ENCODE measurements around the gene SNAP47.

SNAP47 gene

DNA sequence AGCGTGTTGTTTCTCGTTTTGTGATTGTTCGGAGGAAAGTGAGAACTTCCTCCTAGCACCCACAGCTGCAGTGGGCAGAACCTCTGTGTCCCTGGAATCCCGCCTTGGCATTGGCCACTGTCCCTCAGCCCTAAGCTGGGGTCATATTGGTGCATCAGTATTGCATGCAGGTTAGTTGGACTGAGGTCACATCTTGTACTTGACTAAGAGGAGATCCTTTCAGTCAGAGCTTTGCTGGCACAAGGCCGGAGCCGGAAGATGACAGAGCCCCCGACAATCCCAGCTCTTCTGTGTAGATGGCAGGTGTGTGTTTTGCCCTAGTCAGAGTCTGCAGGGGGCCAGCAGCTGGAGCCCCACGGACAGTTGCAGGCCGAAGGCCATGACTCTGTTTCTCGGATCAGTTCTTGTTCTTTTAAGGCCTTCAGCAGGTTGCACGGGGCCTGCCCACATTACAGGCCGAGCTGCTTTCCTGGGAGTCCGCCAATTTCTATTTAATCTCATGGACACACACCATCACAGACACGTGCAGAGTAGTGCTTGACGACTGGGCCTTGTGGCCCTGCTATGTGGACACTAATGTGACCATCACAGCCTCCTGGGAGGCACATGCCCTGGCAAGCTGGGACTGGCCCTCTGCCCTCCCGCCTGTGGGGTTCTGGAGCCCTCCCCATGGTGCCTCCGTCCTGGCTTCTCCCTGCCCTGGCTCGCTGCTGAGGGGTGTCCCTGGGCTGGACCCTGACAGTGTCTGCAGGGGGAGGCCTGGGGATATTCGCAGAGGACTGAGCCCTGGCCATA, 14.9 kb downstream of the SNAP47 start:
- DNase-seq (ENCODE audit: low spot score): no peak

DNA sequence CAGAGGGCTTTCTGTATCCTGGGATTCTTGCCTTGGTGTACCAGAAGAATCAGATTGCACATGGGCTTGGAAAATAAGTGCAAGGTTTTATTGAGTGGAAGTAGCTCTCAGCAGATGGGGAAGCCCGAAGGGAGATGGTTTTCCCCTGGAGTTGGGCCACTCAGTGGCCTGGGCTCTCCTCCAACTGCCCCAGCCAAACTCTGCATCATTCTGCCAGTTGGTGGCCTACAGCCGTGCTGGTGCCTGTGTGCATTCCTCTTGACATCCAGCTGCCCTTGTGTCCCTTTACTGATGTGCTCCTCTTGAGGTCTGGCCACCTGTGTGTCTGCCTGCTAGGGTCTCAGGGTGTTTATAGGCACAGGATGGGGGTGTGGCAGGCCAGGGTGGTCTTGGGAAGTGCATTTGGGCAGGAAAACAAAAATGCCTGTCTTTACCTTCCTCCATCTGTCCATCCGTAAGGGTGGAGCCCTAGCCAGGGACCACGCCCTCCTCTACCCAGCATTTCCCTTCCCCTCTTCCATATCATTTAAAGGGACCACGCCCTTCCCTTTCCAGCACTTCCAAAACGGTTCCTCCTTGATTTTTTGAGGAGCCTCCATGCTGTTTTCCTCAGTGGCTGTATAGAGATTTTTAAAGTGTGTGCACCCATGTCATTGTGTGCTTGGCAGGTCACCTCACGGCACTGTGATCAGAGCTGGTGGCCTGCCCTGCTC, 18.9 kb downstream of the SNAP47 start:
- no peak for DNase-seq (ENCODE audit: low spot score)

DNA sequence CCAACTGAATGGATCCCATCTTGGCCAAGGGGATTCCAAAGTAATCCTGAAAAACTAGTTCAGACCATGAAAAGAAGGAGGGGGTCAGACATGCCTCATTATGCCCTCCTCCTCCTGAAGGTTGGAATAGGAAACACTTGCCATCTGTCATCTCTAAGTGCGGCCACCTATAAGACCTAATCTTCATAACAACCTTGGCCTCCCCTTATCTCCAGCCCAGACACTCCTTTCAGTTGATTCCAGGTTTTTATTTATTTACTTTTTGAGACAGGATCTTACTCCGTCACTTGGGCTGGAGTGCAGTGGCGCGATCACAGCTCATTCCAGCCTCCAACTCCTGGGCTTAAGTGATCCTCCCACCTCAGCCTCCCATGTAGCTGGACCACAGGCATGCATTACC, 19.7 kb downstream of the SNAP47 start:
- no peak for DNase-seq (ENCODE audit: low spot score)

DNA sequence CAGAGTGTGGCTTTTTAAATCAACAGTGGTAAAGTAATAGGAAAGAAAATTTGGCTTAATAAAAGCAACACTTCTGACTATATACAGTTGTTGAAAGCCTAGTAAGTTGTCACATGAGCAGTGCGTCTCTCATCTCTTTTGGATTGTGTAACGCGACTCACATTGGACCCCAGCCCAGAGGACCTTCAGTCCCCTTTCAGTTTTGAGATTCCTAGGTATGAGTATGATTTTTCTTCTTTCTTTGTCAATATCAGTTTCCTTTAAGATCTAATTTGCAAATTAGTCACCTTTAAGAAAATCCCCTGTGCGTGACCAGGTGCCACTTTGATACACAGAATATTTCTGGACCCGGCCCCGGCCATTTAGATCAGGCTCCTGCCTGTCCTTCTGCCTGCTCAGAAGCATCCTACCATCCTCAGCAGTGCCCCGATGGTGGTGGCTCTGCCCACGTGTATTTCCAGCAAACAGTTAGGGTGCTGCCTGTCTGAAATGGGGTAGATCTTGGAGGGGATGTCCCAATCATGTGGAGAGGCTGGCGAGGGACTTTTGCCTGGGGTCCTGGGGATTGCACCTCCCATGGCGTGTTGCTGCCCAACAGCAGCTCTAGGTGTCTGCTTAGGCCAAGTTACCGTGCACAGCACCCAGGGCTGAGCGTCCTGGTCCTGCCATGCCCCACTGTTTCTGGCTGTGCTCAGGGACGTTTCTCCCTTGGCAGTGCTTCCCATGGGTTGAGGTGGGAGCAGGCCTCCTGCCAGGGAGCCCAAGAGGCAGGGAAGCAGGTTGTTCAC, 21.1 kb downstream of the SNAP47 start:
- no peak for DNase-seq (ENCODE audit: low spot score)

DNA sequence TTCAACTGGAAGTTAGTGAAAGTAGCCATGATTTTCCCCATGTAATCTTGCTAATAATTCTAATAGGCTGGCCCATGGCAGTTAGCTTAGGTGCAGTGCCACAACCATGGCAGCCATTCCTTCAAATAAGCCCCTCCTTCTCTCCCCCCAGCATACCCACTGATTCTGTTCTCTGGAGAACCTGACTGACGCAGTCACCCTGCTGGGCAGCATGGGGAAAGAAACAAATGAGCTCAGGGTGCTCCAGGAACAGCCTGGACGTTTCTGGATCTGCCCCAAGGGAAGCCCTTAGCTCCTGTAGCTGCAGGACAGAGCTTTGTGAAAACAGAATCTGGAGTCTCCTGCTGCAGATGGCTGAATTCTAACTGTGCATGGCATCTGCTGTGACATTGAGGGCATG, 22.5 kb downstream of the SNAP47 start:
- no peak for DNase-seq (ENCODE audit: low spot score)

DNA sequence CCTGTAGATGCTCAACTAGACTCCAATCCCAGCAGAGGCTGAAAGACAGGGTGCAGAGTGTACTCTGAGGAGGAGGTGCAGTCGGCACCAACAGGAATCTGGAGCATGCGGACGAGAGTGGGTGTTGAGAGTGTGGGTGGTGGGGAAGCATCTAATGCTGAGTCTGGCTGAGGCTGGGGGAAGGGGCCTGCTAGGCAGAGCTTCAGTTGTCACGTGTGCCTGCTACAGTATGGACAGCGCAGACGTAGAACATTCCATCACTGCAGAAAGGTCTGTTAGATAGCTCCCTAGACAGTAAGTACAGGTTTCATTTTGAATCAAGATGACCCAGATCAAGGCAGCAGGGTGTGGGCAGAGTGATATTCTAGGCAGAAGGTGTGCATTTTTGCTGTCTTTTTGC, 23.1 kb downstream of the SNAP47 start:
- DNase-seq (ENCODE audit: low spot score): no peak

DNA sequence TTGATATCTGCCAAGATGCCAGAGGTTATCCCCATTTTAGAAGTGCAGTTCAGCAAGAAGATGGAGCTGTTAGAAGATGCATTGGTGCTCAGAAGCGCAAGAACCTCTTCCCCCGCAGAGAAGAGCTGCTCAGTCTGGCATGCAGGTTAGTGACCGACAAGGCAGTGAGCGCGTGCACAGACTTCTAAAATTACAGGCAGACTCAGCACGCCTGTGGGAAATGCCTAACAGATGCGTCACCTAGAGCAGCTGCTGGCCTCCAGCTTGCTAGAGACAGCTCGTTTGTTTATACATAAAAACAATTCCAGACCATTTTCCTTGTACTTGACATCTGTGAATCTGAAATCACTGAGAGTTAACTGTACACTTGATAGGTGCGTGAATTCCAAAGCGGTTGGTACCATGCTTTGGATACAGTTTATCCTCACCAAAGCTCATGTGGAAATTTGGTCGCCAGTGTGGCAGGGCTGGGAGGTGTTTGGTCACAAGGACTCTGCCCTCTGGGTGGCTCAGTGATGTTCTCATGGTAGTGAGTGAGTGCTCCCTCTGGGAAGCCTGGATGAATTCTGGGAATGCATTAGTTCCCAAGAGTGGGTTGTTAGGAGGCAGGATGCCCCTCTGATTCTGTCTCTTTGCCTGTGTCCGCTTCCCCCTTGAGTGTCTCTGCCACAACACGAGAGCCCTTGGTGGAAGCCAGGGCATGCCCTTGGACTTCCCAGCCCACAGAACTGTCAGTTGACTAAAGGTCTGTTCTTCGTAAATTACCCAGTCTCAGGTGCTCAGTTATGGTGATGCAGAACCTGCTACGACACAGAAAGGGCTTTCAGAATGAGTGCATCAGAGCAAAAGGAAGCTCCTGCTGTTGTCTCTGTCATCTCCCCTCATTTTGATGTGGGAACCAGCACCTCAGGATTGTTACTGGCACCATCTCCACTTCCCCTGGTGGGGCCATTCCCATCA, 24.4 kb downstream of the SNAP47 start:
- peak; percentile 49 for DNase-seq (ENCODE audit: low spot score)

DNA sequence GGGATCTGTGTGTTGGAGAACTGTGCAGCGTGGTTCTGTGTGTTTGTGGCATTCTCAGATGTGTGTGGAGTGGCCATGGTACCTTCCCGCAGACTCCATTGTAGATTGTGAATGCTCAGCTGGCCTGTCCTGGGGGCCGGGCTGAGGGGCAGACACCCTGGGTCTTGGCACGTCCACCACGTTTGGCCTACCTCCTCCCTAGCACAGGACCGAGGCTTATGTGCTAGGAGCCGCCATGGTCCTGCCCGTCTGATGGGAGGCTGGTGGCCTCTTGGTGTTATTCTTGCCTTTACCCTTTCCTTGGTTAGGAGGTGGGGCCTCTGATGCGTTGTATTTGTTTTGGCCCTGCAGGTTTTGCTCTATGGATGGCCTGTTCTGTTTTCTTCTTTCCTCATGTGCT, 25.1 kb downstream of the SNAP47 start:
- DNase-seq (ENCODE audit: low spot score): no peak

DNA sequence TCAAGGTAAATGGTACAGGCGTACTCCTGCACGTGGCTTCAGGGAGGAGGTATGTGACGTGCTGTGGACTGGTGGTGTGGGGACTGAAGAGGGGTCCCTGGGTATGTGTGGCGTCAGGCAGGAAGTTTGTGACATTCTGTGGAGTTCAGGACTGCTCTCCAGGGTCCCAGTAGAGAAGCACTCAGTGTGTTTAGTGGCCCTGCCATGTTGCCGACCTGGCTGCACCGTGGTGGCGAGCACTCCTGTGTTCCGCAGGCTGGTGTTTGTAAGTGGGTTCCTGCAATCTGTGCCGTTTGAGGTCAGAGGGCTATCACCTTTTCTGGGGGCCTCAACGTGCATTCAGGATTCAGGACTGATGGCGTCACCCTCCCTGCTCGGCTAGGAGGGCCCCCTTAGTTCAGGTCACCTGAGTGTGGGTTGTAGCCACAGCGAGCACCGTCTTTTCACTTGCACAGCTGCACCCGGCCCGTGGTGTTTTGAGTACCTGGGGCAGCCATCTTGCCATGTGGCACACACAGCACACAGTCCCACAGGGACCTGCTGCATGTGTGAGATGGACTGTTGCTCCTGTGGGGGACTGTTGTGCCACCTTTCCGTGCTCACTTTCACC, 26.5 kb downstream of the SNAP47 start:
- no peak for DNase-seq (ENCODE audit: low spot score)

DNA sequence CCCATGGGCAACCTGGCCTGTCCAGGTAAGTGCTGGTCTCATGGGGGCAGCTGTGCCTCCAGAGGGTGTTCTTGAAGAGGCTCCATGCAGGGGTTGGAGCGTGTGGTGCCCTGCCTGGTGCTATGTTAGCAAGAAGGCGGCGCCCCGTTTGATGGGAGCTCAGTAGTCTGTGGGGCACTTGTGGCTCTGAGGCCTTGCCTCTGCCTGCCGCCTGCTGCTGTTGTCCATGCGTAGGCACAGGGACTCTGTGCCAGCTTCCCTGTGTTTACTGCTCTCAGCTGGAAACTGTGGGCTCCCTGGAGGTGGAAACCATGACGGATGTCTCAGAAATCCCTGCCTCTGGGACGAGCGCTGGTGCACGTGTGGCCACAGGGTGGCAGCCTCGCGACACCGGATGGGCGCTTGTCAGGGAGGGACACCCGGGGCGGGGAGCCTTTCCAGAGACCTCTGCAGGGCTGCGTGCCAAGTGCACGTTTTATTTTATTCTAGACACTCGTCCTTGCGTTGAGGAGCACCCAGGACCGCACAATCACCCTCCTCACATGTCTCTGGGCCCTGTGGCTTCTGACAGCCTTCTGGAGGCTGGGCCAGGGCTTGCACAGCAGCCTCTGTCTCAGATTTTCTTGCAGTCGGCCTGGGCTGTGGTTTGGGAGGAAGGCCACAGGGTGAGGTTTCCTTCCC, 27.1 kb downstream of the SNAP47 start:
- peak; percentile 99 for DNase-seq (ENCODE audit: low spot score)

DNA sequence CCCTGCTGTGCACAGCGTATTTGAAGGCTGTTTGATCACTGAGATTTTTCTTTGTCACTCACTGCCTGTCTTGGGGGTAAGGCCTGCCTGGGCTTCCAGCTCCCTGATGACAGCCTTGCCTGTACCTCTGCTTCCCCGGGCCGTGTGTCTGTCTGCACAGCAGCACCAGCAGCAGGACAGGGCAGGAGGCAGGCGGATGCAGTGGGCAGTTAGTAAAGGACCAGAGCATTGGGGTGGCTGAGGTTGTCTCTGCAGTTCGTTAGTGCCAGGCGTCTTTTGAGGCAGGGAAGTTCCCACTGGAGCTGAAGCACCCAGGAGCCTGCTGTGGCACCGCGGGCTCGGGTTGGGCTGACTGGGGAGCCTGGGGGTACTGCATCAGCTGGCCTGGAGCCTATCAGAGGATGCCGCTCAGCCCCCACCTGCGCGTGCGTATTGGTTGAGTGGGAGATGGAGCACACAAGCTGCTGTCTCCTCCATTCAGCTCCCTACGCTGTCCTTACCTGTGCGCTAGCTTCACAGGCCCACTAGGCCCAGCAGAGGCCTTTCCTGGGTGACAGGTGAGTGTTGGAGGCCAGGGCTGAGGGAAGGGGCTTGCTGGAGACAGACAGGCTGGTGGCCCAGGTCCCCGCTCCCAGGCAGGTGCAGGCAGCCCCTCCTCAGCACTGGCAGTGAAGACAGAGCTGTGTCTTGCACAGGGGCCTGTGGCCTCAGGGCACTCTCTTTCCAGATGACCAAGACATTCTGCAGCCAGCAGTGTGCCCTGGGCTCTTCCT, 28.2 kb downstream of the SNAP47 start:
- no peak for DNase-seq (ENCODE audit: low spot score)

DNA sequence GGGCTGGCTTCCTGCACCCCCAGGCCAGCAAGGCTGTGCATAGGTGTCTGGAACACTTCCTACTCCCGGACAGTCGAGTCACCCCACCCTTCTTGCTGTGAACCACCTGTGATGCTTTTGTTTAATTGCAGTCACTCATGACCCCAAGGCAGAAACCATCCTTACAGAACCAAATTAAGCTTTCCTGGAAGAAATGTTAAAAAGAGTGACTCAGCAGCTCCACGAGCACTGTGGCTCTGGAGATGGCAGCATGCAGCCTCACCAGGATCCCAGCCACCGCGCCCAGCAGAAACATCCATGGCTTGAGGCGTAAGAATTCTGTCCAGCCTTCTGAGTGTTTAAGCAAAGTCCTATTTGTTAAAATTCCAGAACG, 28.8 kb downstream of the SNAP47 start:
- no peak for DNase-seq (ENCODE audit: low spot score)

DNA sequence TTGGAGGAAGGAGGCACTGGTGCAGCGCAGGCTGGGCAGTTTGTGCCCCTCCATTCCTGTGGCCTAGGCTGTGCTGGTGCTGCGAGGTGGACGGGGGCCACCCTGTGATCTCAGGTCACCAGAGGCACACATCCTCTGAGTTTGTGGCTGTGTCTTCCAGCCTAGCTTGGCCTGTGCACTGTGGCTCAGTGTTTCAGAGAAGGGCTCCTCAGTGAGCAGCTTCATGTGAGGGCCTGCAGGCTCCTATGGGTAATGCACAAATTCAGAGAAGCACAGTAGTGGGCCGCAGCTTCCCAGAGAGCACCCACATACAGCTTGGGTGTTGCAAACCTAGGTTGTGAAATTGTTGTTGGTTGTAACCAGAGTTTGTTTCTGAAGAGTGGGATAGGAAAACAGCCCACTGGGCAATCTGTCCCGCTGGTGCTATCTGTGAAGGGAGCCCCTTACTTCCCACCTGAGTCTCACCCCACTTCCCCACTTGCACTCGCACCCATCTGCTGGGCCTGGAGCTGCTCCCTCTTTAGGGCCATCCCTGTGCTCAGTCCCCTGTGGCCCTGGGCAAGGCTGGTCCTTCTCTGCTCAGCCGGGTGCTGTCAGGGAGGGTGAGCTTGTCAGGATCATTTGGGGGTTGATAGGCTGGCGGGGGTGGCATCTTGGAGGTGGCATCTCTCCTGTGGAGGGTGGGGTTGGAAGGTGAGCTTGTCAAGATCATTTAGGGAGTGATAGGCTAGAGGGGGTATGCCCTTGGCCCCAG, 30.2 kb downstream of the SNAP47 start:
- DNase-seq (ENCODE audit: low spot score): no peak

DNA sequence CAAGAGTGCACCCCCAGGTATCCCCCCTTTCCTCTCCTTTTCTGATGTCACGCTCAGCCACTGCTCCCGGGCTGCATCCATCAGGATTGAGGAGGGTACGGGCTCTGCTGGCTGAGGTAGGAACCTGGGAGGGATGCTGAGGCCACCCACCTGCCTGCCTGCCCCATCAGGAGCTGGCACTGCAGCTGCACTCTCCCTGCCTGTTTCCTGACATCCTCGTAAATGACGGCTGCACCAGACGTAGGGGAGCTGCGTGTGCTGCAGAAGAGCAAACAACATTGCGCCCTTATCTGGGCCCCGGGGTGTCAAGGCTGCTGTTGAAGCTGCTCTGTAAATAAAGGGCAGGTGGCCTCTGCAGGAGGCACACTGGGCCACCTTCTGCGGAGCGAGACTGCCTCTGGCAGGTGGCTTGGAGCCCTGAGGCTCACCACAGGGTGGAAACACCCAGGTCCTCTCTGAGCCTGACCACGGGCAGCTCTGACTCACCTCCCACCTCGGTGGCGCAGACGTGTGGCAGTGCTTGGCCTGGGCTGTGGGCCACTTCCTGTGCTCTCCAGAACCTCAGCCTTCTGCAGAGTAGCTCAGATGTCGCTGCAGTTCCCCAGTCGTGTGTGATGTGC, 30.9 kb downstream of the SNAP47 start:
- DNase-seq (ENCODE audit: low spot score): no peak

DNA sequence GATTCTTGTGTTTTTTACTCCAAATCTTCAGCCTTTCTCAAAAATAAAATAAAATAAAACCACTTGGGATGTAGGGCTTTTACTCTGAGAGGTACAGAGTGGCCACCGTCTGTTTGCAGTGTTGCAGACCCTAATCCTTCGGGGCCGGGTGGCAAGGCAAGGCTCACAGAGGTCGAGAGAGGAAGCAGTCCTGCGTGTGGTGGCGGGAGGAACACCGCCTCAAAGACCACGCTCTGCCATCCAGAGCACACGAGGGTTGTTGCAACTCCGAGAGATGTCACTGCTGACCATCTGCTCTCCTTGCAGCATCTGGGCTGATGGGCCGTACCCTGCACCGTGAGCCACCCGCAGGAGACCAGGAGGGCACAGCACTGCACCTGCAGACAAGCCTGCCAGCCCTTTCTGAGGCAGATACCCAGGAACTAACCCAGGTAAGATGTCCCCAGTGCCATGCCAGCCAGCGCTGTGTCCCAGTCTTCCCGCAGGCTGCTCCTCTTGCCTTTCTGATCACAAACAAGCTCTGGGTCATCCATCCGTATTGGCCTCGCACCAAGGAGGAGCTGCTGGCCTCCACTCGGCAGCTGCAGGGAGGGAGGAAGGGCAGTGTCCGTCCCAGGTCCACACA, 31.5 kb downstream of the SNAP47 start:
- DNase-seq (ENCODE audit: low spot score): no peak

DNA sequence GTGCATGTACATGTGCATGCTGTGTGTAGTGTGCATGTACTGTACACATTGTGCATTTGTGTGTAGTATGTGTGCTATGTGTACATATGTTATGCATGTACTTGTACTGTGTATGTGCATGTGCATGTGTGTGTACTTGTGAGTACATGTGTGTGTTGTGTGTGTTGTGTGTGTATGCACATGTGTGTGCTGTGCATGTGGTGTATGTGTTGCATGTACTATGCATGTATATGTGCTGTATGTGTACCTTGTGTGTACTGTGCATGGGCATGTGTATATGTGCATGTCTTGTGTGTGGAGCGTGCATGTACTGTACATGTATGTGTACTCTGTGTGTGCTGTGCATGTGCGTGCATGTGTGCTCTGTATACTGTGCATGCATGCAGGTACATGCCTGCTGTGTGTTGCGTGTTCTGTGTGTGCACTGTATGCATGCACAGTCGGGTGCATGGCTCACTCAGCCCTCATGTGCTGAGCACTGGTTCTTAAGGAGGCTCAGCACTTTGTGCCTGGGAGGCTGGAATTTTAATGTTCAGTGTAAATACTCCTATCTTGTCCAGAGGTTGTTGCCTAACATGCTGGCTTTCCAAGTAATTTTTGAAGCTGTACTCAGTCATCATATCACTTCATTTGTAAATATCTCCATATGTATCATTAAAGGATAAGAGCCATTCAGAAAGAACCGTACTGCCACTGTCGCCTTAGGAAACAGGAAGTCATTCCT, 32.3 kb downstream of the SNAP47 start:
- DNase-seq (ENCODE audit: low spot score): no peak

DNA sequence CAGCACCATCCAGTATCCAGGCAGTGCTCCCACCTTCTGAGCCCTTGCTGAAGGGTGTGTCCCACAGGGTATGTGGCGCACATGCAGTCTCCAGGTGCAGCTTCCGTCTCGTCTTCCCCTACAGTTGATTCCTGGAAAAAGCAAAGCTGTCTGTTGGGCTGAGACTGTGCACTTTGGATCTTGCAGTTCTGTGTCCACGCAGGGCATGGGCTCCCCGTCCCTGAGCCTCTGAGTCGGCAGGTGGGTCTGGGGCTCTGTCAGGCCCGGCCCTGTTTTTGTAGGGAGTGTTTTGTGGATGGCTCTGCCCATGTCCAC, 32.8 kb downstream of the SNAP47 start:
- DNase-seq (ENCODE audit: low spot score): no peak

DNA sequence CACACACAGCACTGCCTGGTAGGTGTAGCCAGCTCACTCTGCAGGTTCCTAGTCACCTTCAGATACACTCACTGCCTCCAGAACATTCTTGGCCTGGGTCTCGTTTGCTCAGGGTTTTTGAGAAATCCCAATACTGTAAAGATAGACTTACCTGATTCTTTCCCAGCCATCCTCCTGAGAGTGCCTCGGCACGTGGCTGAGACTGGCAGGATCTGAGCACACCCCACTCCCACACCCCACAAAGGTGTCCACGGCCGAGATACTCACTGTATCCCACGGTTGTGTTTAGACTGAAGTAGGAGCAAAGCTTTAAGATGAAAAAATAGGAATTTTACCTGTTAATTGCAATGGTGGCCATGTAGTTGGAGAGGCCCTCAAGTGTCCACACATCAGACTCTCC, 33.4 kb downstream of the SNAP47 start:
- no peak for DNase-seq (ENCODE audit: low spot score)
